NCI-H2196 (cell line): Measurements from ENCODE around the gene PRKG1.

Experiments
- DNase-seq: peaks from one replicate; lab custom pipeline; 2025; ENCODE audit not compliant: unreplicated experiment; lab: John Stamatoyannopoulos, UW

PRKG1 gene

GRCh38 chr10:51074238-51075028 lies at the start of gene PRKG1:
TSS of gene PRKG1 (plus strand) at chr10:51074487.
- no peak for DNase-seq

- DNase-seq = no peak
Measured at GRCh38 chr10:51028420-51028819, 45.9 kb upstream of the PRKG1 start.

GRCh38 chr10:51029172-51029641 lies 45.1 kb upstream of the PRKG1 start:
- DNase-seq = no peak

- no peak for DNase-seq
Measured at GRCh38 chr10:51030480-51030879, 43.8 kb upstream of the PRKG1 start.

- no peak for DNase-seq
Measured at GRCh38 chr10:51031950-51032349, 42.3 kb upstream of the PRKG1 start.

GRCh38 chr10:51034769-51035168 lies 39.5 kb upstream of the PRKG1 start:
- no peak for DNase-seq

GRCh38 chr10:51035344-51035743 lies 38.9 kb upstream of the PRKG1 start:
- DNase-seq = no peak

- no peak for DNase-seq
Measured at GRCh38 chr10:51045871-51046270, 28.4 kb upstream of the PRKG1 start.

- no peak for DNase-seq
Measured at GRCh38 chr10:51046654-51047053, 27.6 kb upstream of the PRKG1 start.

GRCh38 chr10:51047857-51048256 lies 26.4 kb upstream of the PRKG1 start:
- no peak for DNase-seq

- DNase-seq = no peak
Measured at GRCh38 chr10:51048792-51049191, 25.5 kb upstream of the PRKG1 start.

GRCh38 chr10:51052163-51052562 lies 22.1 kb upstream of the PRKG1 start:
- DNase-seq = no peak

GRCh38 chr10:51057925-51058324 lies 16.4 kb upstream of the PRKG1 start:
- no peak for DNase-seq

GRCh38 chr10:51063166-51063565 lies 11.1 kb upstream of the PRKG1 start:
- no peak for DNase-seq

GRCh38 chr10:51063659-51064535 lies 10.4 kb upstream of the PRKG1 start:
- DNase-seq = no peak

- DNase-seq = no peak
Measured at GRCh38 chr10:51066231-51066630, 8.1 kb upstream of the PRKG1 start.

- DNase-seq = no peak
Measured at GRCh38 chr10:51072210-51072609, 2.1 kb upstream of the PRKG1 start.

- DNase-seq = no peak
Measured at GRCh38 chr10:51072921-51073434, 1.3 kb upstream of the PRKG1 start.

GRCh38 chr10:51073453-51074237 lies 642 bp upstream of the PRKG1 start:
- no peak for DNase-seq

- DNase-seq = no peak
Measured at GRCh38 chr10:51075043-51075872, 971 bp downstream of the PRKG1 start.
